WTC11 (cell line): ENCODE measurements around the gene HIP1R. TPM values are rescaled to one million over a fixed set of nuclear protein-coding genes. Genes with fewer than 3 reads are reported as not detected.

Experiments
- ATAC-seq: fragments of 200-7000 bp; cut with Tn5 transposase; 2 replicates; pipeline ENCODE4 v1.10.0; 2021; ENCODE audit warnings: mild to moderate bottlenecking, moderate library complexity
- CTCF ChIA-PET: fragments of 300-600 bp; sonication (Branson Sonifier 250); formaldehyde crosslinking; loops from one replicate; lab custom pipeline; 2021; ENCODE audit warnings: antibody characterized with exemption; lab: Charles Lee
- POLR2A ChIA-PET: fragments of 350-600 bp; sonication (Branson Sonifier 250); formaldehyde crosslinking; loops from one replicate; lab custom pipeline; 2021; ENCODE audit warnings: antibody characterized with exemption; lab: Charles Lee
- DNase-seq: peaks from one replicate; pipeline ENCODE4 v3.0.0; 2021; ENCODE audit warnings: low spot score
- H3K27ac Mint-ChIP-seq: 2 replicates; pipeline ENCODE4 v1.8.0; 2021; ENCODE audit warnings: mixed read lengths
- H3K27me3 Mint-ChIP-seq: 2 replicates; pipeline ENCODE4 v1.8.0; 2021; ENCODE audit warnings: low read depth, mild to moderate bottlenecking, moderate library complexity, mixed read lengths
- H3K36me3 Mint-ChIP-seq: 2 replicates; pipeline ENCODE4 v1.8.0; 2021; ENCODE audit warnings: mixed read lengths
- H3K4me1 Mint-ChIP-seq: 2 replicates; pipeline ENCODE4 v1.8.0; 2022; ENCODE audit warnings: mixed read lengths
- H3K4me3 Mint-ChIP-seq: 2 replicates; pipeline ENCODE4 v1.8.0; 2021; ENCODE audit warnings: mild to moderate bottlenecking, moderate library complexity, mixed read lengths
- H3K9me3 Mint-ChIP-seq: 2 replicates; pipeline ENCODE4 v1.8.0; 2021; ENCODE audit warnings: mixed read lengths
- ATF1 ChIP-seq: sonication (generic); formaldehyde crosslinking; IDR thresholded peaks from 2 replicates; pipeline ENCODE4 v1.8.1; 2023; ENCODE audit warnings: mild to moderate bottlenecking, moderate library complexity, missing genetic modification reagents
- CREM ChIP-seq: sonication (generic); formaldehyde crosslinking; IDR thresholded peaks from 2 replicates; pipeline ENCODE4 v1.8.1; 2022; ENCODE audit warnings: mild to moderate bottlenecking, missing genetic modification reagents, moderate library complexity
- EMX1 ChIP-seq: fragments of 250-450 bp; sonication (Bioruptor Pico); IDR thresholded peaks from 2 replicates; pipeline ENCODE4 v1.8.0; 2021; ENCODE audit warnings: mild to moderate bottlenecking
- FOXP1 ChIP-seq: sonication (generic); formaldehyde crosslinking; IDR thresholded peaks from 2 replicates; pipeline ENCODE4 v1.8.0; 2022; ENCODE audit warnings: missing genetic modification reagents, mild to moderate bottlenecking, moderate library complexity, borderline replicate concordance
- GRHL2 ChIP-seq: fragments of 250-450 bp; sonication (Bioruptor Pico); IDR thresholded peaks from 2 replicates; pipeline ENCODE4 v1.8.0; 2022; ENCODE audit warnings: mild to moderate bottlenecking, moderate library complexity; ENCODE audit not compliant: insufficient replicate concordance, severe bottlenecking
- GTF2I ChIP-seq: fragments of 250-450 bp; sonication (Bioruptor Pico); conservative IDR thresholded peaks from 2 replicates; pipeline ENCODE4 v1.4.0; 2021; ENCODE audit warnings: mild to moderate bottlenecking
- NFYB ChIP-seq: sonication (generic); formaldehyde crosslinking; conservative IDR thresholded peaks from 2 replicates; pipeline ENCODE4 v1.8.0; 2022; ENCODE audit warnings: low read depth, missing genetic modification reagents
- SOX15 ChIP-seq: fragments of 250-450 bp; sonication (Bioruptor Pico); IDR thresholded peaks from 2 replicates; pipeline ENCODE4 v1.9.0; 2021; ENCODE audit warnings: mild to moderate bottlenecking
- TP53 ChIP-seq: sonication (generic); formaldehyde crosslinking; IDR thresholded peaks from 2 replicates; pipeline ENCODE4 v1.8.1; 2023; ENCODE audit warnings: mild to moderate bottlenecking, missing genetic modification reagents
- ZNF219 ChIP-seq: sonication (generic); formaldehyde crosslinking; IDR thresholded peaks from 2 replicates; pipeline ENCODE4 v1.8.0; 2023; ENCODE audit warnings: missing genetic modification reagents, mild to moderate bottlenecking, borderline replicate concordance
- ZNF423 ChIP-seq: fragments of 250-450 bp; sonication (Bioruptor Pico); IDR thresholded peaks from 2 replicates; pipeline ENCODE4 v2.1.2; 2022; ENCODE audit warnings: mild to moderate bottlenecking, moderate library complexity
- ZNF532 ChIP-seq: fragments of 250-450 bp; sonication (Bioruptor Pico); IDR thresholded peaks from 2 replicates; pipeline ENCODE4 v1.9.0; 2021; ENCODE audit warnings: mild to moderate bottlenecking, borderline replicate concordance
- total RNA-seq: library from RNA; stranded (reverse); gene quantifications from 3 replicates; pipeline ENCODE4 v1.2.3, GENCODE V29; 2021
- TF ChIP-seq, protein P1 (sequence below): sonication (generic); formaldehyde crosslinking; IDR thresholded peaks from 2 replicates; pipeline ENCODE4 v1.8.1; 2022; ENCODE audit warnings: mild to moderate bottlenecking, moderate library complexity, missing genetic modification reagents
- TF ChIP-seq, protein P2 (sequence below): sonication (generic); formaldehyde crosslinking; IDR thresholded peaks from 2 replicates; pipeline ENCODE4 v1.8.1; 2022; ENCODE audit warnings: mild to moderate bottlenecking, missing genetic modification reagents, moderate library complexity, borderline replicate concordance
- TF ChIP-seq, protein P3 (sequence below): sonication (generic); formaldehyde crosslinking; IDR thresholded peaks from 2 replicates; pipeline ENCODE4 v1.8.0; 2022; ENCODE audit warnings: mild to moderate bottlenecking, missing genetic modification reagents
- TF ChIP-seq, protein P4 (sequence below): sonication (generic); formaldehyde crosslinking; IDR thresholded peaks from 2 replicates; pipeline ENCODE4 v1.8.1; 2023; ENCODE audit warnings: mild to moderate bottlenecking, missing genetic modification reagents, moderate library complexity
- TF ChIP-seq, protein P5 (sequence below): sonication (generic); formaldehyde crosslinking; IDR thresholded peaks from 2 replicates; pipeline ENCODE4 v1.8.0; 2022; ENCODE audit warnings: mild to moderate bottlenecking, missing genetic modification reagents
- TF ChIP-seq, protein P6 (sequence below): fragments of 250-450 bp; sonication (Bioruptor Pico); IDR thresholded peaks from 2 replicates; pipeline ENCODE4 v1.8.0; 2021; ENCODE audit warnings: mild to moderate bottlenecking

The HIP1R gene
- total RNA-seq, 1 experiment from 2014 or later: 45.2 TPM

- Mint-ChIP-seq H3K27me3 (peaks cover 95% of the 10 kb centered on the region), H3K4me3 (no peak overlapping the region), H3K4me1 (peaks cover 25% of the 10 kb centered on the region), H3K9me3 (no peaks in the 10 kb centered on the region)
- ChIA-PET CTCF (interaction anchor here (1.1 to 2.0 kb wide), 5 partner anchors 11 to 106 kb away, joined by 3 to 6 read pairs (median 3); no protein-coding TSS in a partner anchor), POLR2A (no interaction called here)
- DNase-seq (no peak), ATAC-seq (no peak)
- no peak for TF ChIP-seq TP53 (CRISPR knock-in tag)
- TF ChIP-seq, protein P1, sequence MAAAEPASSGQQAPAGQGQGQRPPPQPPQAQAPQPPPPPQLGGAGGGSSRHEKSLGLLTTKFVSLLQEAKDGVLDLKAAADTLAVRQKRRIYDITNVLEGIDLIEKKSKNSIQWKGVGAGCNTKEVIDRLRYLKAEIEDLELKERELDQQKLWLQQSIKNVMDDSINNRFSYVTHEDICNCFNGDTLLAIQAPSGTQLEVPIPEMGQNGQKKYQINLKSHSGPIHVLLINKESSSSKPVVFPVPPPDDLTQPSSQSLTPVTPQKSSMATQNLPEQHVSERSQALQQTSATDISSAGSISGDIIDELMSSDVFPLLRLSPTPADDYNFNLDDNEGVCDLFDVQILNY (CRISPR knock-in tag): no peak
- no peak for TF ChIP-seq ZNF532 (CRISPR knock-in tag)
- TF ChIP-seq, protein P2, sequence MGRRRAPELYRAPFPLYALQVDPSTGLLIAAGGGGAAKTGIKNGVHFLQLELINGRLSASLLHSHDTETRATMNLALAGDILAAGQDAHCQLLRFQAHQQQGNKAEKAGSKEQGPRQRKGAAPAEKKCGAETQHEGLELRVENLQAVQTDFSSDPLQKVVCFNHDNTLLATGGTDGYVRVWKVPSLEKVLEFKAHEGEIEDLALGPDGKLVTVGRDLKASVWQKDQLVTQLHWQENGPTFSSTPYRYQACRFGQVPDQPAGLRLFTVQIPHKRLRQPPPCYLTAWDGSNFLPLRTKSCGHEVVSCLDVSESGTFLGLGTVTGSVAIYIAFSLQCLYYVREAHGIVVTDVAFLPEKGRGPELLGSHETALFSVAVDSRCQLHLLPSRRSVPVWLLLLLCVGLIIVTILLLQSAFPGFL (CRISPR knock-in tag): no peak
- TF ChIP-seq, all 79 proteins: peak for 0
- Mint-ChIP-seq H3K36me3 (no peaks in the 10 kb centered on the region), H3K27ac (no peak overlapping the region)
These were observed 47.8 kb downstream of the HIP1R start for GRCh38 chr12:122882908-122883558.

GRCh38 chr12:122884091-122884826, 49.0 kb downstream of the HIP1R start:
- ATAC-seq (no peak), DNase-seq (no peak)
- no peaks in the 10 kb centered on the region for H3K36me3 Mint-ChIP-seq
- H3K9me3 Mint-ChIP-seq: no peaks in the 10 kb centered on the region
- H3K27me3 Mint-ChIP-seq: peaks cover 95% of the 10 kb centered on the region
- H3K27ac Mint-ChIP-seq: no peak overlapping the region
- ChIA-PET POLR2A (no interaction called here), CTCF (interaction anchor here (1.2 kb wide), 1 partner anchor 17 kb away, joined by 3 read pairs; no protein-coding TSS in a partner anchor)
- H3K4me1 Mint-ChIP-seq: peaks cover 38% of the 10 kb centered on the region
- TF ChIP-seq GRHL2 (CRISPR knock-in tag): no peak
- TF ChIP-seq CREM (CRISPR knock-in tag): no peak
- TF ChIP-seq ZNF219 (CRISPR knock-in tag): no peak
- no peak for TF ChIP-seq FOXP1 (CRISPR knock-in tag)
- TF ChIP-seq, protein P3, sequence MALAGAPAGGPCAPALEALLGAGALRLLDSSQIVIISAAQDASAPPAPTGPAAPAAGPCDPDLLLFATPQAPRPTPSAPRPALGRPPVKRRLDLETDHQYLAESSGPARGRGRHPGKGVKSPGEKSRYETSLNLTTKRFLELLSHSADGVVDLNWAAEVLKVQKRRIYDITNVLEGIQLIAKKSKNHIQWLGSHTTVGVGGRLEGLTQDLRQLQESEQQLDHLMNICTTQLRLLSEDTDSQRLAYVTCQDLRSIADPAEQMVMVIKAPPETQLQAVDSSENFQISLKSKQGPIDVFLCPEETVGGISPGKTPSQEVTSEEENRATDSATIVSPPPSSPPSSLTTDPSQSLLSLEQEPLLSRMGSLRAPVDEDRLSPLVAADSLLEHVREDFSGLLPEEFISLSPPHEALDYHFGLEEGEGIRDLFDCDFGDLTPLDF: no peak
- no peak for TF ChIP-seq NFYB (CRISPR knock-in tag)
- TF ChIP-seq SOX15 (CRISPR knock-in tag): no peak
- no peak for TF ChIP-seq EMX1 (CRISPR knock-in tag)
- no peak for TF ChIP-seq GTF2I (CRISPR knock-in tag)
- TF ChIP-seq, protein P4, sequence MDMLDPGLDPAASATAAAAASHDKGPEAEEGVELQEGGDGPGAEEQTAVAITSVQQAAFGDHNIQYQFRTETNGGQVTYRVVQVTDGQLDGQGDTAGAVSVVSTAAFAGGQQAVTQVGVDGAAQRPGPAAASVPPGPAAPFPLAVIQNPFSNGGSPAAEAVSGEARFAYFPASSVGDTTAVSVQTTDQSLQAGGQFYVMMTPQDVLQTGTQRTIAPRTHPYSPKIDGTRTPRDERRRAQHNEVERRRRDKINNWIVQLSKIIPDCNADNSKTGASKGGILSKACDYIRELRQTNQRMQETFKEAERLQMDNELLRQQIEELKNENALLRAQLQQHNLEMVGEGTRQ (CRISPR knock-in tag): no peak
- TF ChIP-seq, protein P5, sequence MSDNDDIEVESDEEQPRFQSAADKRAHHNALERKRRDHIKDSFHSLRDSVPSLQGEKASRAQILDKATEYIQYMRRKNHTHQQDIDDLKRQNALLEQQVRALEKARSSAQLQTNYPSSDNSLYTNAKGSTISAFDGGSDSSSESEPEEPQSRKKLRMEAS: no peak
- TF ChIP-seq ATF1 (CRISPR knock-in tag): no peak
- TF ChIP-seq, protein P6, sequence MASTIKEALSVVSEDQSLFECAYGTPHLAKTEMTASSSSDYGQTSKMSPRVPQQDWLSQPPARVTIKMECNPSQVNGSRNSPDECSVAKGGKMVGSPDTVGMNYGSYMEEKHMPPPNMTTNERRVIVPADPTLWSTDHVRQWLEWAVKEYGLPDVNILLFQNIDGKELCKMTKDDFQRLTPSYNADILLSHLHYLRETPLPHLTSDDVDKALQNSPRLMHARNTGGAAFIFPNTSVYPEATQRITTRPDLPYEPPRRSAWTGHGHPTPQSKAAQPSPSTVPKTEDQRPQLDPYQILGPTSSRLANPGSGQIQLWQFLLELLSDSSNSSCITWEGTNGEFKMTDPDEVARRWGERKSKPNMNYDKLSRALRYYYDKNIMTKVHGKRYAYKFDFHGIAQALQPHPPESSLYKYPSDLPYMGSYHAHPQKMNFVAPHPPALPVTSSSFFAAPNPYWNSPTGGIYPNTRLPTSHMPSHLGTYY (CRISPR knock-in tag): no peak
- TF ChIP-seq ZNF423 (CRISPR knock-in tag): no peak
- H3K4me3 Mint-ChIP-seq: no peak overlapping the region
